NT2/D1 (cell line): ENCODE data around the gene KCNG2.

Experiments
- SUZ12 ChIP-seq: IDR thresholded peaks from 2 replicates; pipeline ENCODE4 v1.6.1; 2011; ENCODE audit not compliant: insufficient read length, insufficient read depth; ENCODE audit errors: extremely low read depth
- ZNF274 ChIP-seq: IDR thresholded peaks from 2 replicates; pipeline ENCODE4 v1.6.1; 2011; ENCODE audit warnings: mild to moderate bottlenecking, low read depth, low read length

DNA sequence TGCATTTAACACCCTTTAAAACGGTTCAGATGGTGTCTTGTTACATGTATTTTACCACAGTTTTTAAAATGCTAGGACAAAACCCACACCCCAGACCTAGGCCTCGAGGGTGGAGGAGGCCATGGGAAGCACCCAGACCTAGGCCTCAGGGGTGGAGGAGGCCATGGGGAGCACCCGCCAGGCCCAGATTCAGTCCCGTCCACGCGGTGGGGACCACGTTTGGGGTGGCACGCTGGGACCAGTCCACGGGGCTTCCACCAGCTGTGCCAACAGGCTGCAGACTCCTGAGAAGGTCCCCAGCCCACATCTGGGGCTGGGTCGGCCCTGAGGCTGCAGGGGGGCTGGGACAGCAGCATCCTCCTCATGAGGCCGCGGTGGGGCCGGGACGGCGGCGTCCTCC, 90.3 kb downstream of the KCNG2 start:
- TF ChIP-seq ZNF274 (no peak), SUZ12 (no peak)
